AG09319 (cell line): ENCODE results near the gene SPTBN5.

Source experiments
- DNase-seq: peaks from one replicate; pipeline ENCODE4 v3.0.0-alpha.2; 2010; ENCODE audit warnings: low read depth; ENCODE audit errors: extremely low read depth
- CTCF ChIP-seq: IDR thresholded peaks from 2 replicates; pipeline ENCODE4 v1.5.1; 2011; ENCODE audit warnings: low read depth, mild to moderate bottlenecking, inconsistent platforms, low read length, moderate library complexity

SPTBN5 gene

GRCh38 chr15:41822957-41823356 lies 70.9 kb downstream of the SPTBN5 start:
- TF ChIP-seq CTCF = no peak
- DNase-seq = no peak

- no peak for DNase-seq
- TF ChIP-seq CTCF = no peak
Observed at GRCh38 chr15:41822471-41822870, 71.4 kb downstream of the SPTBN5 start.

GRCh38 chr15:41821831-41822230 lies 72.0 kb downstream of the SPTBN5 start:
- no peak for TF ChIP-seq CTCF
- DNase-seq = no peak

- DNase-seq = no peak
- TF ChIP-seq CTCF = no peak
Observed at GRCh38 chr15:41820791-41821423, 72.9 kb downstream of the SPTBN5 start.

- DNase-seq = no peak
- no peak for TF ChIP-seq CTCF
Observed at GRCh38 chr15:41819455-41820050, 74.3 kb downstream of the SPTBN5 start.

- TF ChIP-seq CTCF = no peak
- no peak for DNase-seq
Observed at GRCh38 chr15:41817781-41818180, 76.1 kb downstream of the SPTBN5 start.

GRCh38 chr15:41817327-41817726 lies 76.5 kb downstream of the SPTBN5 start:
- no peak for TF ChIP-seq CTCF
- no peak for DNase-seq
